Kidney capillary endothelial cell (primary cell): Measurements from ENCODE around the gene PLA2G2F.
"Not testable (repeated sequence)": the region's sequence is repeated elsewhere in the genome, so short reads cannot be mapped to it uniquely, and the experiment has no call there.

Experiments used
- DNase-seq: peaks from one replicate; pipeline ENCODE4 v3.0.0-alpha.2; 2018; ENCODE audit warnings: low spot score

Gene PLA2G2F

GRCh38 chr1:20114021-20114648, 25.0 kb upstream of the PLA2G2F start:
- DNase-seq = no peak

GRCh38 chr1:20115479-20115878, 23.6 kb upstream of the PLA2G2F start:
- DNase-seq = no peak

GRCh38 chr1:20115916-20116315, 23.2 kb upstream of the PLA2G2F start:
- DNase-seq = no peak

- DNase-seq = no peak
These were observed 21.9 kb upstream of the PLA2G2F start for GRCh38 chr1:20117236-20117635.

- DNase-seq = no peak
These were observed 19.8 kb upstream of the PLA2G2F start, which contains the start of gene PLA2G2D for GRCh38 chr1:20119347-20119746. Gene PLA2G2D (minus strand): TSS chr1:20119536. CDS start chr1:20119498, 38 bp downstream.

GRCh38 chr1:20120796-20121195, 18.3 kb upstream of the PLA2G2F start:
- DNase-seq = no peak

GRCh38 chr1:20123722-20124455, 15.2 kb upstream of the PLA2G2F start:
- no peak for DNase-seq

GRCh38 chr1:20124456-20125057, 14.6 kb upstream of the PLA2G2F start:
- peak; percentile 61 for DNase-seq

GRCh38 chr1:20125100-20125499, 14.0 kb upstream of the PLA2G2F start:
- no peak for DNase-seq

- no peak for DNase-seq
These were observed 12.9 kb upstream of the PLA2G2F start for GRCh38 chr1:20126041-20126805.

- no peak for DNase-seq
These were observed 12.2 kb upstream of the PLA2G2F start for GRCh38 chr1:20126806-20127440.

- DNase-seq = not testable (repeated sequence)
These were observed 8.6 kb upstream of the PLA2G2F start for GRCh38 chr1:20130518-20130917.

GRCh38 chr1:20134995-20135394, 4.1 kb upstream of the PLA2G2F start:
- no peak for DNase-seq

- no peak for DNase-seq
These were observed 2.9 kb upstream of the PLA2G2F start for GRCh38 chr1:20136249-20136648.

GRCh38 chr1:20137055-20137454, 2.1 kb upstream of the PLA2G2F start:
- no peak for DNase-seq

GRCh38 chr1:20137604-20138003, 1.5 kb upstream of the PLA2G2F start:
- DNase-seq = no peak

- DNase-seq = no peak
These were observed 777 bp upstream of the PLA2G2F start for GRCh38 chr1:20138346-20138745.

GRCh38 chr1:20139776-20140612, 871 bp downstream of the PLA2G2F start:
- DNase-seq = no peak

- DNase-seq = no peak
These were observed 1.9 kb downstream of the PLA2G2F start for GRCh38 chr1:20141001-20141400.

- DNase-seq = no peak
These were observed 2.3 kb downstream of the PLA2G2F start for GRCh38 chr1:20141466-20141865.
